ENCODE results near the gene DCUN1D3. TPM values are rescaled to one million over a fixed set of nuclear protein-coding genes. Genes with fewer than 3 reads are reported as not detected.

The DCUN1D3 gene
- total and polyA plus RNA-seq, 7 donors = 2.2 to 19.6 (median 8.6) TPM

- TF ChIP-seq CTCF (IDR thresholded peaks at IDR 0.05) = no peak
- Histone ChIP-seq H3K4me3 (peak overlapping the region; percentile 91), H3K27me3 (ENCODE audit: insufficient read depth in 3 of 3, low read length in 2 of 3) (no peaks in the 10 kb centered on the region), H3K4me1 (peaks cover 30% of the 10 kb centered on the region), H3K9me3 (no peaks in the 10 kb centered on the region), H3K36me3 (ENCODE audit: insufficient read depth in 1 of 2, low read depth in 1 of 2) (peaks cover 5 to 21% of the 10 kb centered on the region in 2 donors), H3K27ac (peak overlapping the region; percentile 96)
- ATAC-seq (no peak), DNase-seq (no peak)
- WGBS, 3 donors = 9 to 15% (median 14%) methylated on average over 5 of the region's 5 CpGs
- intact Hi-C loops (cut with DNase I) = loop anchor here in 1 of 2 donors (5.0 kb wide), 1 partner anchor 47 kb away; no protein-coding TSS in a partner anchor
Observed at GRCh38 chr16:20899071-20899470, 1.1 kb downstream of the DCUN1D3 start.

- ATAC-seq (no peak), DNase-seq (no peak)
- Histone ChIP-seq H3K27me3 (ENCODE audit: insufficient read depth in 3 of 3, low read length in 2 of 3) (no peaks in the 10 kb centered on the region), H3K4me1 (peaks cover 24% of the 10 kb centered on the region), H3K9me3 (no peaks in the 10 kb centered on the region), H3K4me3 (peak overlapping the region; percentile 91), H3K36me3 (ENCODE audit: insufficient read depth in 1 of 2, low read depth in 1 of 2) (peaks cover 5 to 21% of the 10 kb centered on the region in 2 donors), H3K27ac (peak overlapping the region; percentile 19)
- WGBS, 3 donors = 68 to 71% (median 70%) methylated on average over 3 of the region's 3 CpGs
- TF ChIP-seq CTCF (IDR thresholded peaks at IDR 0.05) = no peak
- intact Hi-C loops (cut with DNase I) = loop anchor here in 1 of 2 donors (5.0 kb wide), 1 partner anchor 46 kb away; no protein-coding TSS in a partner anchor
Observed at GRCh38 chr16:20897922-20898321, 2.2 kb downstream of the DCUN1D3 start.

- Histone ChIP-seq H3K9me3 (no peaks in the 10 kb centered on the region), H3K27me3 (ENCODE audit: insufficient read depth in 3 of 3, low read length in 2 of 3) (no peaks in the 10 kb centered on the region), H3K27ac (peak overlapping the region; percentile 7), H3K4me1 (peaks cover 22% of the 10 kb centered on the region), H3K36me3 (ENCODE audit: insufficient read depth in 1 of 2, low read depth in 1 of 2) (peaks cover 5 to 21% of the 10 kb centered on the region in 2 donors), H3K4me3 (no peak overlapping the region)
- intact Hi-C loops (cut with DNase I) = loop anchor here in 1 of 2 donors (5.0 kb wide), 1 partner anchor 45 kb away; no protein-coding TSS in a partner anchor
- DNase-seq (peak; percentile 56 to 73), ATAC-seq (peak in 3 of 4 donors; percentile 27 to 46 (median 33))
- no peak for TF ChIP-seq CTCF (IDR thresholded peaks at IDR 0.05)
- 65 to 77% (median 70%) methylated on average over 4 of the region's 4 CpGs for WGBS, 3 donors
Observed at GRCh38 chr16:20897253-20897897, 2.8 kb downstream of the DCUN1D3 start.

- intact Hi-C loops (cut with DNase I) = no loop called here
- Histone ChIP-seq H3K9me3 (no peaks in the 10 kb centered on the region), H3K36me3 (ENCODE audit: insufficient read depth in 1 of 2, low read depth in 1 of 2) (peaks cover 5 to 21% of the 10 kb centered on the region in 2 donors), H3K27me3 (ENCODE audit: insufficient read depth in 3 of 3, low read length in 2 of 3) (no peaks in the 10 kb centered on the region), H3K4me3 (no peak overlapping the region), H3K27ac (no peak overlapping the region), H3K4me1 (peaks cover 14% of the 10 kb centered on the region)
- no peak for DNase-seq
- no peak for TF ChIP-seq CTCF (IDR thresholded peaks at IDR 0.05)
- 65 to 73% (median 72%) methylated on average over 2 of the region's 2 CpGs for WGBS, 3 donors
- peak in 3 of 4 donors; percentile 56 to 86 (median 64) for ATAC-seq
Observed at GRCh38 chr16:20894388-20894787, 5.8 kb downstream of the DCUN1D3 start.

All from psoas muscle (tissue), 8 donors.